A549 (cell line): Measurements from ENCODE around the gene LRRC1. TPM values are rescaled to one million over a fixed set of nuclear protein-coding genes. Genes with fewer than 3 reads are reported as not detected.

ENCODE experiments used
- polyA plus RNA-seq, 4 experiments: library from polyadenylated mRNA; depleted of rRNA in 3 of 4; stranded (reverse); fragments of >200 nt; fragmentation: RNase III in 1 of 4; extraction: RNeasy Plus Mini Kit Qiagen cat#74134 plus additional on column Dnase treatment in 1 of 4; gene quantifications; 2 replicates in 3 of 4; 3 replicates in 1 of 4; pipeline ENCODE4 v1.2.3, GENCODE V29; 2011 to 2017

Gene LRRC1
- polyA plus RNA-seq, 2 of the 4 experiments (the other 2 are of a cell fraction), result 5.2 to 8.0 TPM

Other genes starting within 250 kb of the LRRC1 start
- gene GCLC, start 249.9 kb upstream of the LRRC1 start, polyA plus RNA-seq (2011; rRNA removed), result 180 and 187 TPM in 2 replicates
- gene GCLC, start 249.9 kb upstream of the LRRC1 start, polyA plus RNA-seq (2017; fragmentation: RNase III; extraction: RNeasy Plus Mini Kit Qiagen cat#74134 plus additional on column Dnase treatment), result 108 to 116 TPM (median 113 TPM) in 3 replicates
- gene KLHL31, start 129.2 kb upstream of the LRRC1 start, polyA plus RNA-seq (2011; rRNA removed), result 0.20 and 0.32 TPM in 2 replicates
- gene KLHL31, start 129.2 kb upstream of the LRRC1 start, polyA plus RNA-seq (2017; fragmentation: RNase III; extraction: RNeasy Plus Mini Kit Qiagen cat#74134 plus additional on column Dnase treatment), result 0.16 to 0.31 TPM (median 0.22 TPM) in 3 replicates